BE2C (cell line): ENCODE measurements around the gene HSD17B7.

ENCODE experiments used
- DNase-seq: peaks from one replicate; pipeline ENCODE4 v3.0.0-alpha.2; 2020
- H3K27me3 ChIP-seq: fragments of 250-450 bp; sonication (Bioruptor Pico); 2 replicates; pipeline ENCODE4 v1.5.1; 2020; ENCODE audit warnings: mild to moderate bottlenecking
- H3K36me3 ChIP-seq: fragments of 250-450 bp; sonication (Bioruptor Pico); 2 replicates; pipeline ENCODE4 v1.5.1; 2020; ENCODE audit warnings: mild to moderate bottlenecking
- H3K4me1 ChIP-seq: fragments of 250-450 bp; sonication (Bioruptor Pico); 2 replicates; pipeline ENCODE4 v1.5.1; 2020
- H3K4me3 ChIP-seq: 2 replicates; pipeline ENCODE4 v1.5.1; 2011; ENCODE audit warnings: low read depth, low read length
- H3K9me3 ChIP-seq: fragments of 250-450 bp; sonication (Bioruptor Pico); 2 replicates; pipeline ENCODE4 v1.5.1; 2020
- TF ChIP-seq, protein P1 (sequence below): IDR thresholded peaks from 2 replicates; pipeline ENCODE4 v1.5.1; 2012; ENCODE audit warnings: mild to moderate bottlenecking, low read depth, low read length

The HSD17B7 gene

DNA sequence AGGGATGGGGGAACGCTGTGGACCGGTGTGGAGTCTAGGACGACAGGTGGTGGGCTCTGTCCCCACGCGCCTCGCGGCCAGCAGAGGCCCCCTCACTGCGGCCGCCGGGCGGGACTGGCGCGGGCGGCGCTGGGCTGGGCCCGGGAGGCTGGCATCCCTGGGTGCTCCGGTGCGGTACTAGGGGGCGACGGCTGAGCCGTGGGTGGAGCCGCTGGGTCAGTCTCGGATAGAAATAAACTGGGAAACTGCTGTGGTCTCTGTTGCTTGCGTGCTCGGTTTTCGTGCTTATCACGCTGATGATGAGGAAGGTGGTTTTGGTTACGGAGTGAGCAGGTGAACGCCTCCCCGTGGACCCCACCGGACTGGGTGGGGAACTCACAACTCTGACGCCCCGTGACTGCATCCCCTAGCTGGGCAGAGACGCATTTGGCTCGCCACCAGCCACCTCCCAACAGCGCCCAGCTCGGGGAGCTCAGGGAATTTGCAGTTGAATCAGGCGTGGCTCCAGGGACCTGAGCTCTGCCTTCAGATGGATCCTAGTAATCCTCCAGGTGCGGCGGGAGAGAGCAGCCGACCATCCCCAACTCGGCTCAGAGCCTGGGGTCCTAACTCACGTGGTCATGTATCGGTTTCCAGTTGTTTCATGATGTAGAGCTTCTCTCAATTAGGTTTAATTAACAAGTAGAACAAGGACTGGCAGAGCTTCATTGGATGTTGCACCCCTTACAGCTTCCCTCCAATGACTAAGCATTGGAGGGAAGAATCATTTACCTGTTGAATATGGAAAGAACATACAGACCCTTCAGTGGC lies 32.1 kb downstream of the HSD17B7 start:
- H3K4me3 ChIP-seq, result peak overlapping the region; percentile 83
- H3K4me1 ChIP-seq, result peaks cover 12% of the 10 kb centered on the region
- H3K36me3 ChIP-seq, result no peaks in the 10 kb centered on the region
- DNase-seq, result peak; percentile 66
- no peaks in the 10 kb centered on the region for H3K27me3 ChIP-seq
- TF ChIP-seq, protein P1, sequence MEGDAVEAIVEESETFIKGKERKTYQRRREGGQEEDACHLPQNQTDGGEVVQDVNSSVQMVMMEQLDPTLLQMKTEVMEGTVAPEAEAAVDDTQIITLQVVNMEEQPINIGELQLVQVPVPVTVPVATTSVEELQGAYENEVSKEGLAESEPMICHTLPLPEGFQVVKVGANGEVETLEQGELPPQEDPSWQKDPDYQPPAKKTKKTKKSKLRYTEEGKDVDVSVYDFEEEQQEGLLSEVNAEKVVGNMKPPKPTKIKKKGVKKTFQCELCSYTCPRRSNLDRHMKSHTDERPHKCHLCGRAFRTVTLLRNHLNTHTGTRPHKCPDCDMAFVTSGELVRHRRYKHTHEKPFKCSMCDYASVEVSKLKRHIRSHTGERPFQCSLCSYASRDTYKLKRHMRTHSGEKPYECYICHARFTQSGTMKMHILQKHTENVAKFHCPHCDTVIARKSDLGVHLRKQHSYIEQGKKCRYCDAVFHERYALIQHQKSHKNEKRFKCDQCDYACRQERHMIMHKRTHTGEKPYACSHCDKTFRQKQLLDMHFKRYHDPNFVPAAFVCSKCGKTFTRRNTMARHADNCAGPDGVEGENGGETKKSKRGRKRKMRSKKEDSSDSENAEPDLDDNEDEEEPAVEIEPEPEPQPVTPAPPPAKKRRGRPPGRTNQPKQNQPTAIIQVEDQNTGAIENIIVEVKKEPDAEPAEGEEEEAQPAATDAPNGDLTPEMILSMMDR, result peak; percentile 9; the same call in 1 of the 2 replicates
- no peaks in the 10 kb centered on the region; the same call in 1 of the 2 replicates for H3K9me3 ChIP-seq

DNA sequence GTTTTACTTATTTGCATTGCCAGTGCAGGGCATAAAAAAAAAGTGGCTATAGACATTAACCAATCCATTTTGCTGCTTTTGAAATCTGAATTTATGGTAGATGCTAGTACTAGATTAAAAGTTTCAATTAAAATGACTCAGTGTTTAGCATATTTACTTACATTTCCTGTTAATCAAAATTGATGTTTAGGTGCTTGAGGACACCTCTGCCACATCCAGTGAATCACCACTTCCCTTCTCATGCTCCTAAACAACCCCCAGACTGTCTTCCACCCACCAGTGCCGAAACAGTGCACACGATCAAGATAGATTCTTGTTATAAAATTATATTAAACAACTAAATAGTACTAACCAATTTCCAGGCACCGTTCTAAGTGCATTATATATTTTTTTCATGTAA lies 32.7 kb downstream of the HSD17B7 start:
- no peak for DNase-seq
- H3K4me1 ChIP-seq, result peaks cover 12% of the 10 kb centered on the region
- no peaks in the 10 kb centered on the region; the same call in 1 of the 2 replicates for H3K9me3 ChIP-seq
- no peaks in the 10 kb centered on the region for H3K36me3 ChIP-seq
- TF ChIP-seq, protein P1, result no peak
- no peaks in the 10 kb centered on the region for H3K27me3 ChIP-seq
- H3K4me3 ChIP-seq, result peak overlapping the region; percentile 83

DNA sequence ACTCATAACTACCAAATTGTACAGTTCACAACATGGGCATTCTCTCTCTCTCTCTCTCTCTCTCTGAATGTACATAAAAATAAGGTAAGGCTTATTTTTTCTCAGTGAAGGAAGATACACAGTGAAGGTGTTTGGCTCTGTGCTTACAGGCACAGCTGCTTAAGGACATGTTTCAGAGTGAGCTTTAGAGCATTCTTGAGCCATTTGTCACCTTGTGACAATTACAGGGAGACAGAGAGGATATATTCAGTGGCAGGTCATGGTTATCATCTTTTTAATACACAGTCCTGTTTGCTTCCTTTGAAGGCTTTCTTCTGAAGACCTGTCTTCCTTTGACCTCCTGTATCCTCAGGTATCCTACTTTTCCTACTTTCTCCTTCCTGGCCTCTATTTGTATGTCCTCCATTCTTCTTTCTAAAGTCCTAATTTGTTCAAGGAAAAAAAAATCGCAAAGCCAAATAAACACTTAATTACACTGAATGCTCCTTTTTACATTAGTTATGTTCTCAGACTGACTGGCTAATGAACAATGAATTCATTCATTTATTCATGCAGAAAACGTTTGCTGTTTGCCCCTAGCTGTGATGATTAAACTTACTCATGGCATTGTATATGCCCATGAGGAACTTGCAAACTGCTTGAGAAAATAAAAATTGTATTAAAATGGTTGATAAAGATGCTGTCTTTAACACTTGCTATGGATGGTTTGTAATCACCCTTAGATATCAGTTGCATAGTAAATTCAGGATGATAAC lies 33.4 kb downstream of the HSD17B7 start:
- Histone ChIP-seq H3K9me3 (no peaks in the 10 kb centered on the region; the same call in 1 of the 2 replicates), H3K4me1 (peaks cover 12% of the 10 kb centered on the region), H3K27me3 (no peaks in the 10 kb centered on the region), H3K36me3 (no peaks in the 10 kb centered on the region), H3K4me3 (no peak overlapping the region)
- DNase-seq, result no peak
- TF ChIP-seq, protein P1, result no peak

DNA sequence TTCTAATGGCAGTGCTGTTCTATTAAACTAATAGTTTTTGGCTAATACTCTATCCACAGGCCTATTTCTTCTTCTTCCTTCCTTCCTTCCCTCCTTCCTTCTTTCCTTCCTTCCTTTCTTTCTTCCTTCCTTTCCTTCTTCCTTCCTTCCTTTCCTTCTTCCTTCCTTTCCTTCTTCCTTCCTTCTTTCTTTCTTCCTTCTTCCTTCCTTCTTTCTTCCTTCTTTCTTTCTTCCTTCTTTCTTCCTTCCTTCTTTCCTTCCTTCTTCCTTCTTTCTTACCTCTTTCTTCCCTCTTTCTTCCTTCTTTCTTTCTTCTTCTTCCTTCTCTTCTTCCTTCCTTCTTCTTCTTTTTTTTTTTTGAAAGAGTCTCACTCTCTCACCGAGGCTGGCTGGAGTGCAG lies 38.8 kb downstream of the HSD17B7 start:
- H3K4me3 ChIP-seq, result no peak overlapping the region
- TF ChIP-seq, protein P1, result no peak
- H3K27me3 ChIP-seq, result no peaks in the 10 kb centered on the region
- no peaks in the 10 kb centered on the region; the same call in 1 of the 2 replicates for H3K9me3 ChIP-seq
- DNase-seq, result no peak
- H3K4me1 ChIP-seq, result no peaks in the 10 kb centered on the region
- H3K36me3 ChIP-seq, result no peaks in the 10 kb centered on the region

DNA sequence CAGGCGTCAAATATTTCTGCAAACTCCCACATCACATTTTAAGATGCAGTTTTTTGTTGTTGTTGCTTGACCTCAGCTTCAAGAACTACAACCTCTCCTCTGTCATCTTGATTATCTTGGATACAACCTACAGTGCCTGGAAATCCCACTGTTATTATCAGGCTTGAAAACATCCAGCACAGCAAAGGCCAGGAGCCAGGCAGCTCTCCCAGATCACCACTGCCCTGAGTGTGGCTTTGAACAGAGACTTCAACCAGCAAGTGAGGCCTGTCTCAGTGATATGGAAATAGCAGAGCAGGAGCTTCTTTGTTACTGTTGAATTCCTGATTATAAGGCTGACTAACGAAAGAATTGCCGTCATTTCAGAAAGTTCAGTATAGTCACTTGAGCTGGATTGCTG lies 42.0 kb downstream of the HSD17B7 start:
- Histone ChIP-seq H3K27me3 (no peaks in the 10 kb centered on the region), H3K4me1 (no peaks in the 10 kb centered on the region), H3K9me3 (no peaks in the 10 kb centered on the region; the same call in 1 of the 2 replicates), H3K36me3 (no peaks in the 10 kb centered on the region), H3K4me3 (no peak overlapping the region)
- TF ChIP-seq, protein P1, result no peak
- no peak for DNase-seq
